CD14-positive monocyte (primary cell): ENCODE measurements around the gene CYP27A1. TPM values are rescaled to one million over a fixed set of nuclear protein-coding genes. Genes with fewer than 3 reads are reported as not detected.
A peak's percentile ranks its signal among the peaks of the same experiment; 100 is the strongest.

Experiments used
- DNase-seq, 3 donors: peaks; one replicate each; pipeline ENCODE4 v3.0.0-alpha.2; 2011 to 2022
- H2AFZ ChIP-seq: 2 replicates; pipeline ENCODE4 v1.6.0; 2012; ENCODE audit warnings: mild to moderate bottlenecking, low read depth, low read length, inconsistent platforms; ENCODE audit not compliant: insufficient read depth, poor library complexity, severe bottlenecking
- H3K27ac ChIP-seq, 2 donors: 1 replicate in 1 of 2; 2 replicates in 1 of 2; pipeline ENCODE4 v1.5.1; 2012 to 2013; ENCODE audit warnings: low read length in 2 of 2, control low read depth in 1 of 2, inconsistent platforms in 1 of 2, low read depth in 1 of 2, mild to moderate bottlenecking in 1 of 2
- H3K27me3 ChIP-seq, 2 donors: one replicate each; pipeline versions ENCODE4 v1.6.0 to v1.6.1; 2011 to 2013; ENCODE audit warnings: low read length in 2 of 2; ENCODE audit not compliant: control insufficient read depth in 2 of 2, insufficient read depth in 2 of 2
- H3K36me3 ChIP-seq, 2 donors: replicated peaks in 1 of 2; 1 replicate in 1 of 2; 2 replicates in 1 of 2; pipeline versions ENCODE4 v1.5.1 to v1.6.1; 2012 to 2013; ENCODE audit warnings: low read length in 2 of 2, control low read depth in 1 of 2, inconsistent platforms in 1 of 2, mild to moderate bottlenecking in 1 of 2; ENCODE audit not compliant: insufficient read depth in 2 of 2, control insufficient read depth in 1 of 2
- H3K4me1 ChIP-seq, 2 donors: 1 replicate in 1 of 2; 2 replicates in 1 of 2; pipeline versions ENCODE4 v1.5.1 to v1.6.1; 2012 to 2013; ENCODE audit warnings: low read length in 2 of 2, control low read depth in 1 of 2, inconsistent platforms in 1 of 2, mild to moderate bottlenecking in 1 of 2, moderate library complexity in 1 of 2; ENCODE audit not compliant: insufficient read depth in 2 of 2, control insufficient read depth in 1 of 2
- H3K4me2 ChIP-seq: replicated peaks from 2 replicates; pipeline ENCODE3; 2012; ENCODE audit warnings: low read length, moderate library complexity, mild to moderate bottlenecking; ENCODE audit not compliant: poor library complexity, severe bottlenecking; ENCODE audit errors: extremely low read depth
- H3K4me3 ChIP-seq, 3 experiments: fragments of 200-600 bp in 1 of 3; sonication (generic) in 1 of 3; replicated peaks in 1 of 3; 1 replicate in 2 of 3; 2 replicates in 1 of 3; pipeline ENCODE4 v1.5.1; 2011 to 2013; ENCODE audit warnings: low read length in 3 of 3, mild to moderate bottlenecking in 3 of 3, control low read depth in 2 of 3, low read depth in 2 of 3, inconsistent platforms in 1 of 3, moderate library complexity in 1 of 3
- H3K79me2 ChIP-seq: 2 replicates; pipeline ENCODE4 v1.6.0; 2012; ENCODE audit warnings: mild to moderate bottlenecking, control low read depth, inconsistent platforms, low read length, moderate library complexity; ENCODE audit not compliant: insufficient read depth
- H3K9ac ChIP-seq: 2 replicates; pipeline ENCODE4 v1.6.0; 2017; ENCODE audit warnings: low read length, mild to moderate bottlenecking; ENCODE audit not compliant: insufficient read depth, poor library complexity, severe bottlenecking
- H3K9me3 ChIP-seq, 2 donors: replicated peaks in 1 of 2; 1 replicate in 1 of 2; 2 replicates in 1 of 2; pipeline versions ENCODE4 v1.5.1 to v1.6.1; 2012 to 2013; ENCODE audit warnings: low read length in 2 of 2, control low read depth in 1 of 2; ENCODE audit not compliant: control insufficient read depth in 1 of 2, insufficient read depth in 1 of 2
- H4K20me1 ChIP-seq: 2 replicates; pipeline ENCODE4 v1.6.0; 2012; ENCODE audit warnings: mild to moderate bottlenecking, low read length, control low read depth, moderate library complexity; ENCODE audit not compliant: insufficient read depth
- H3K27ac Mint-ChIP-seq, 7 donors: one replicate each; pipeline ENCODE4 v1.8.0; 2020; ENCODE audit warnings: mild to moderate bottlenecking in 7 of 7, mixed read lengths in 7 of 7, moderate library complexity in 6 of 7, inconsistent platforms in 2 of 7
- H3K27me3 Mint-ChIP-seq, 3 donors: one replicate each; pipeline ENCODE4 v1.8.0; 2021 to 2022; ENCODE audit warnings: low read depth in 3 of 3, mild to moderate bottlenecking in 3 of 3, mixed read lengths in 3 of 3, moderate library complexity in 3 of 3, inconsistent platforms in 1 of 3
- H3K36me3 Mint-ChIP-seq, 2 donors: one replicate each; pipeline ENCODE4 v1.8.0; 2020; ENCODE audit warnings: mixed read lengths in 2 of 2, inconsistent platforms in 1 of 2, mild to moderate bottlenecking in 1 of 2
- H3K4me1 Mint-ChIP-seq: one replicate; pipeline ENCODE4 v1.8.0; 2020; ENCODE audit warnings: mild to moderate bottlenecking, mixed read lengths
- H3K4me3 Mint-ChIP-seq, 2 donors: one replicate each; pipeline ENCODE4 v1.8.0; 2020; ENCODE audit warnings: mild to moderate bottlenecking in 2 of 2, mixed read lengths in 2 of 2, moderate library complexity in 1 of 2
- H3K9me3 Mint-ChIP-seq, 7 donors: one replicate each; pipeline ENCODE4 v1.8.0; 2020 to 2022; ENCODE audit warnings: mixed read lengths in 7 of 7, mild to moderate bottlenecking in 6 of 7, moderate library complexity in 6 of 7, inconsistent platforms in 2 of 7
- CTCF ChIP-seq: fragments of 200-600 bp; IDR thresholded peaks from one replicate; pipeline ENCODE4 v1.8.0; 2022; ENCODE audit warnings: antibody characterized with exemption, mild to moderate bottlenecking
- WGBS: methylation state at CpG from one replicate; pipeline ENCODE4 v1.1.5; 2013; ENCODE audit warnings: missing lambda C conversion rate; ENCODE audit not compliant: insufficient coverage; 5-methylcytosine and 5-hydroxymethylcytosine counted together
- intact Hi-C, 2 donors: fragments of 100-400 bp; cut with micrococcal nuclease; formaldehyde crosslinking; loops; one replicate each; pipeline versions ENCODE4 v1.15.0 to v1.15.1; 2023
- polyA plus RNA-seq, 3 donors: library from polyadenylated mRNA; depleted of rRNA in 1 of 3; unstranded in 2 of 3; stranded (reverse) in 1 of 3; fragments of 300-500 nt in 2 of 3; fragments of >200 nt in 1 of 3; fragmentation: Illumina TruSeq in 2 of 3; gene quantifications; 1 replicate in 2 of 3; 2 replicates in 1 of 3; pipeline ENCODE4 v1.2.3, GENCODE V29; 2012 to 2021

The CYP27A1 gene
- polyA plus RNA-seq, 3 donors, result 151 to 218 (median 214) TPM

- peak overlapping the region in 1 of 3 experiments; percentile 29 for H3K4me3 ChIP-seq
- peaks cover 46 to 49% of the 10 kb centered on the region in 2 donors for H3K36me3 ChIP-seq
- 0% methylated on average over 2 of the region's 5 CpGs for WGBS
- H3K9me3 Mint-ChIP-seq, result peaks cover 0 to 5% (median 1%) of the 10 kb centered on the region in 7 donors
- peaks cover 12% of the 10 kb centered on the region for H3K79me2 ChIP-seq
- no peak overlapping the region for H2AFZ ChIP-seq
- H3K27ac Mint-ChIP-seq, result peak overlapping the region; percentile 96 to 100 (median 100)
- H3K4me3 Mint-ChIP-seq, result peak overlapping the region; percentile 63 to 70
- no peaks in the 10 kb centered on the region for H4K20me1 ChIP-seq
- no peak for TF ChIP-seq CTCF
- H3K4me1 ChIP-seq, result peaks cover 72 to 80% of the 10 kb centered on the region in 2 donors
- DNase-seq, result peak; percentile 91 to 98 (median 97)
- peak overlapping the region; percentile 67 for H3K9ac ChIP-seq
- intact Hi-C loops, result loop anchor here in 1 of 2 donors (5.0 kb wide), 2 partner anchors 37 to 77 kb away; partner anchors contain the start of gene CYP27A1
- H3K4me2 ChIP-seq, result peak overlapping the region; percentile 39
- peak overlapping the region; percentile 95 to 98 for H3K27ac ChIP-seq
- H3K36me3 Mint-ChIP-seq, result peaks cover 73 to 81% of the 10 kb centered on the region in 2 donors
- peaks cover 0 to 3% (median 2%) of the 10 kb centered on the region in 3 donors for H3K27me3 Mint-ChIP-seq
- H3K27me3 ChIP-seq, result no peaks in the 10 kb centered on the region
- peaks cover 69% of the 10 kb centered on the region for H3K4me1 Mint-ChIP-seq
- H3K9me3 ChIP-seq, result no peaks in the 10 kb centered on the region
Observed at GRCh38 chr2:218745160-218745558, 36.8 kb upstream of the CYP27A1 start.

GRCh38 chr2:218745559-218746469 is 36.1 kb upstream of the CYP27A1 start:
- H3K27ac ChIP-seq, result peak overlapping the region; percentile 95 to 98
- H3K27me3 ChIP-seq, result no peaks in the 10 kb centered on the region

More at GRCh38 chr2:218745559-218746469, 36.1 kb upstream of the CYP27A1 start:
- H3K36me3 ChIP-seq, result peaks cover 46 to 49% of the 10 kb centered on the region in 2 donors
- peak overlapping the region; percentile 39 for H3K4me2 ChIP-seq
- Mint-ChIP-seq H3K36me3 (peaks cover 72 to 81% of the 10 kb centered on the region in 2 donors), H3K27me3 (peaks cover 0 to 3% (median 2%) of the 10 kb centered on the region in 3 donors), H3K4me1 (peaks cover 72% of the 10 kb centered on the region), H3K9me3 (peaks cover 0 to 5% (median 1%) of the 10 kb centered on the region in 7 donors), H3K4me3 (peak overlapping the region in 1 of 2 donors; percentile 69), H3K27ac (peak overlapping the region; percentile 96 to 100 (median 100))
- no peaks in the 10 kb centered on the region for H4K20me1 ChIP-seq
- H3K4me1 ChIP-seq, result peaks cover 72 to 80% of the 10 kb centered on the region in 2 donors
- peak overlapping the region; percentile 67 for H3K9ac ChIP-seq
- WGBS, result 85% methylated on average over 5 of the region's 10 CpGs
- no peak for TF ChIP-seq CTCF
- no peaks in the 10 kb centered on the region for H3K9me3 ChIP-seq
- intact Hi-C loops, result loop anchor here in 1 of 2 donors (5.0 kb wide), 2 partner anchors 36 to 76 kb away; partner anchors contain the start of gene CYP27A1
- H3K4me3 ChIP-seq, result peak overlapping the region in 1 of 3 experiments; percentile 29
- peaks cover 12% of the 10 kb centered on the region for H3K79me2 ChIP-seq
- no peak overlapping the region for H2AFZ ChIP-seq
- DNase-seq, result no peak
